Stomach (tissue), 9 donors: ENCODE results near the gene NSMCE1. TPM values are rescaled to one million over a fixed set of nuclear protein-coding genes. Genes with fewer than 3 reads are reported as not detected.

Experiments used
- DNase-seq, 2 donors: peaks; one replicate each; pipeline versions ENCODE4 v3.0.0 to v3.0.0-alpha.2; 2013 to 2019
- H3K27ac ChIP-seq, 5 donors: fragments of 200-600 bp in 4 of 5; sonication (generic) in 4 of 5; one replicate each; pipeline ENCODE4 v1.5.1; 2013 to 2019; ENCODE audit warnings: mild to moderate bottlenecking in 1 of 5, moderate library complexity in 1 of 5
- H3K27me3 ChIP-seq, 3 donors: fragments of 200-600 bp; sonication (generic); one replicate each; pipeline ENCODE4 v1.5.1; 2017 to 2019; ENCODE audit warnings: mixed run types in 1 of 3
- H3K36me3 ChIP-seq, 4 donors: fragments of 200-600 bp; sonication (generic); 1 replicate in 3 of 4; 2 replicates in 1 of 4; pipeline ENCODE4 v1.5.1; 2016 to 2019
- H3K4me1 ChIP-seq, 4 donors: fragments of 200-600 bp; sonication (generic); one replicate each; pipeline ENCODE4 v1.5.1; 2016 to 2019
- H3K4me3 ChIP-seq, 4 donors: fragments of 200-600 bp; sonication (generic) in 3 of 4; one replicate each; pipeline ENCODE4 v1.5.1; 2016 to 2019; ENCODE audit warnings: mild to moderate bottlenecking in 1 of 4
- H3K9me3 ChIP-seq, 4 donors: fragments of 200-600 bp; sonication (generic); one replicate each; pipeline ENCODE4 v1.5.1; 2016 to 2019
- CTCF ChIP-seq, 7 experiments: fragments of 450-650 bp in 4 of 7; fragments of 200-600 bp in 3 of 7; sonication (generic) in 3 of 7; IDR thresholded peaks; one replicate each; pipeline ENCODE4 v1.5.1; 2016 to 2019; ENCODE audit warnings: antibody characterized with exemption in 7 of 7, control low read depth in 2 of 7, mild to moderate bottlenecking in 1 of 7
- EP300 ChIP-seq: sonication (generic); formaldehyde crosslinking; IDR thresholded peaks from one replicate; pipeline ENCODE4 v1.6.1; 2017; ENCODE audit warnings: antibody characterized with exemption
- POLR2A ChIP-seq, 4 donors: fragments of 450-650 bp; IDR thresholded peaks; one replicate each; pipeline ENCODE4 v1.6.1; 2016; ENCODE audit warnings: antibody characterized with exemption in 4 of 4, control low read depth in 2 of 4, mild to moderate bottlenecking in 1 of 4, moderate library complexity in 1 of 4
- POLR2AphosphoS5 ChIP-seq, 3 donors: sonication (generic); formaldehyde crosslinking; IDR thresholded peaks; one replicate each; pipeline ENCODE4 v1.6.1; 2016; ENCODE audit warnings: antibody characterized with exemption in 3 of 3
- WGBS, 5 donors: extraction: QIAGEN DNeasy Blood & Tissue Kit in 3 of 5; methylation state at CpG; one replicate each; pipeline versions ENCODE4 v1.1.5 to v1.1.7; 2013 to 2018; 5-methylcytosine and 5-hydroxymethylcytosine counted together
- intact Hi-C: fragments of 100-400 bp; cut with DNase I; formaldehyde crosslinking; loops from one replicate; pipeline ENCODE4 v1.15.1; 2023; ENCODE audit warnings: low total_unique reads
- polyA plus RNA-seq, 3 donors: library from polyadenylated mRNA; stranded (reverse); fragments of 200-250 nt; gene quantifications; one replicate each; pipeline ENCODE4 v1.2.3, GENCODE V29; 2013
- total RNA-seq, 5 donors: library from RNA; depleted of rRNA; stranded (reverse); fragments of >200 nt; gene quantifications; one replicate each; pipeline versions ENCODE4 v1.1.0 to v1.2.3, GENCODE V29; 2014 to 2016
- donor health status: healthy with polysubstance abuse.
- donor health status: Bipolar disorder and iron deficiency.
- donor health status: healthy.

NSMCE1 gene
- total and polyA plus RNA-seq, 8 donors: 9.3 to 120 (median 46.2) TPM

GRCh38 chr16:27317320-27317719 lies 48.7 kb upstream of the NSMCE1 start:
- 52 to 72% (median 65%) methylated on average over 7 of the region's 7 CpGs for WGBS, 5 donors
- TF ChIP-seq POLR2AphosphoS5 (IDR thresholded peaks at IDR 0.05) (no peak), POLR2A (IDR thresholded peaks at IDR 0.05) (no peak), EP300 (no peak), CTCF (IDR thresholded peaks at IDR 0.05) (no peak)
- Histone ChIP-seq H3K27me3 (no peaks in the 10 kb centered on the region), H3K9me3 (no peaks in the 10 kb centered on the region), H3K27ac (peak overlapping the region; percentile 10 to 100 (median 100)), H3K4me1 (peaks cover 68 to 88% (median 82%) of the 10 kb centered on the region in 4 donors), H3K4me3 (peak overlapping the region; percentile 0 to 77 (median 39)), H3K36me3 (no peaks in the 10 kb centered on the region)
- DNase-seq: no peak
- intact Hi-C loops: loop anchor here (10.0 kb wide), 1 partner anchor 47 kb away; no protein-coding TSS in a partner anchor

GRCh38 chr16:27316038-27316680 lies 47.6 kb upstream of the NSMCE1 start:
- Histone ChIP-seq H3K9me3 (no peaks in the 10 kb centered on the region), H3K27me3 (no peaks in the 10 kb centered on the region), H3K27ac (peak overlapping the region; percentile 93 to 100 (median 100)), H3K36me3 (no peaks in the 10 kb centered on the region), H3K4me3 (peak overlapping the region; percentile 71 to 98 (median 86)), H3K4me1 (peaks cover 56 to 76% (median 71%) of the 10 kb centered on the region in 4 donors)
- intact Hi-C loops: loop anchor here (10.0 kb wide), 1 partner anchor 49 kb away; no protein-coding TSS in a partner anchor
- 36 to 57% (median 41%) methylated on average over 8 of the region's 8 CpGs for WGBS, 5 donors
- DNase-seq: no peak
- no peak for TF ChIP-seq EP300
- TF ChIP-seq POLR2AphosphoS5 (IDR thresholded peaks at IDR 0.05): no peak
- TF ChIP-seq POLR2A (IDR thresholded peaks at IDR 0.05): no peak
- TF ChIP-seq CTCF (IDR thresholded peaks at IDR 0.05): no peak

- Histone ChIP-seq H3K27me3 (no peaks in the 10 kb centered on the region), H3K4me3 (peak overlapping the region; percentile 71 to 98 (median 86)), H3K4me1 (peaks cover 49 to 70% (median 65%) of the 10 kb centered on the region in 4 donors), H3K27ac (peak overlapping the region; percentile 93 to 100 (median 100)), H3K9me3 (no peaks in the 10 kb centered on the region), H3K36me3 (no peaks in the 10 kb centered on the region)
- TF ChIP-seq POLR2AphosphoS5 (IDR thresholded peaks at IDR 0.05): peak; percentile 3 to 95 (median 87)
- no peak for TF ChIP-seq POLR2A (IDR thresholded peaks at IDR 0.05)
- intact Hi-C loops: loop anchor here (10.0 kb wide), 1 partner anchor 49 kb away; no protein-coding TSS in a partner anchor
- WGBS, 5 donors: 18 to 28% (median 19%) methylated on average over 8 to 9 of the region's 9 CpGs
- peak; percentile 56 to 68 for DNase-seq
Measured at GRCh38 chr16:27315333-27316037, 46.9 kb upstream of the NSMCE1 start.

GRCh38 chr16:27314986-27315332 lies 46.4 kb upstream of the NSMCE1 start:
- 49 to 80% (median 60%) methylated on average over 2 of the region's 2 CpGs for WGBS, 5 donors
- Histone ChIP-seq H3K4me3 (peak overlapping the region; percentile 71 to 98 (median 86)), H3K27ac (peak overlapping the region; percentile 93 to 100 (median 100)), H3K4me1 (peaks cover 45 to 64% (median 60%) of the 10 kb centered on the region in 4 donors), H3K27me3 (no peaks in the 10 kb centered on the region), H3K9me3 (no peaks in the 10 kb centered on the region), H3K36me3 (no peaks in the 10 kb centered on the region)
- DNase-seq: no peak
- TF ChIP-seq EP300: no peak
- TF ChIP-seq CTCF (IDR thresholded peaks at IDR 0.05): no peak
- TF ChIP-seq POLR2A (IDR thresholded peaks at IDR 0.05): no peak
- TF ChIP-seq POLR2AphosphoS5 (IDR thresholded peaks at IDR 0.05): no peak
- intact Hi-C loops: loop anchor here (10.0 kb wide), 1 partner anchor 50 kb away; no protein-coding TSS in a partner anchor
